Astrocyte (in vitro differentiated cells and primary cell): Measurements from ENCODE around the gene LIN28B. TPM values are rescaled to one million over a fixed set of nuclear protein-coding genes. Genes with fewer than 3 reads are reported as not detected.

ENCODE experiments used
- DNase-seq: peaks from one replicate; pipeline ENCODE4 v3.0.0-alpha.2; 2010; ENCODE audit warnings: low read depth
- FAIRE-seq: peaks from 2 replicates; lab custom pipeline; 2011; peaks lifted over from hg19 to GRCh38; lab: Jason Lieb, UNC
- H2AFZ ChIP-seq: 2 replicates; pipeline ENCODE4 v1.6.0; 2012; ENCODE audit warnings: low read depth, low read length, inconsistent platforms
- H3K27ac ChIP-seq: 2 replicates; pipeline ENCODE4 v1.5.1; 2011; ENCODE audit warnings: low read depth, low read length, inconsistent platforms
- H3K27me3 ChIP-seq: 2 replicates; pipeline ENCODE4 v1.6.0; 2011; ENCODE audit warnings: low read length, inconsistent platforms; ENCODE audit not compliant: insufficient read depth
- H3K36me3 ChIP-seq: 2 replicates; pipeline ENCODE4 v1.5.1; 2011; ENCODE audit warnings: low read length, inconsistent platforms; ENCODE audit not compliant: insufficient read depth
- H3K4me1 ChIP-seq: 2 replicates; pipeline ENCODE4 v1.5.1; 2011; ENCODE audit warnings: low read length, inconsistent platforms; ENCODE audit not compliant: insufficient read depth
- H3K4me2 ChIP-seq: 2 replicates; pipeline ENCODE4 v1.6.0; 2012; ENCODE audit warnings: low read length, inconsistent platforms
- H3K4me3 ChIP-seq: 2 replicates; pipeline ENCODE4 v1.5.1; 2011; ENCODE audit warnings: low read depth, mild to moderate bottlenecking, low read length, inconsistent platforms; ENCODE audit not compliant: insufficient read depth
- H3K79me2 ChIP-seq: 2 replicates; pipeline ENCODE4 v1.6.0; 2012; ENCODE audit warnings: mild to moderate bottlenecking, low read length, inconsistent platforms; ENCODE audit not compliant: insufficient read depth
- H3K9ac ChIP-seq: 2 replicates; pipeline ENCODE4 v1.6.0; 2012; ENCODE audit warnings: mild to moderate bottlenecking, low read length, inconsistent platforms
- H3K9me3 ChIP-seq: 2 replicates; pipeline ENCODE4 v1.5.1; 2012; ENCODE audit warnings: low read depth, mild to moderate bottlenecking, low read length, inconsistent platforms; ENCODE audit not compliant: insufficient read depth
- H4K20me1 ChIP-seq: 2 replicates; pipeline ENCODE4 v1.6.0; 2012; ENCODE audit warnings: low read length, inconsistent platforms; ENCODE audit not compliant: insufficient read depth
- H3K27ac Mint-ChIP-seq: one replicate; pipeline ENCODE4 v1.8.0; 2021; ENCODE audit warnings: mild to moderate bottlenecking, mixed read lengths; ENCODE audit not compliant: unreplicated experiment
- H3K27me3 Mint-ChIP-seq: one replicate; pipeline ENCODE4 v1.8.0; 2021; ENCODE audit warnings: low read depth, mixed read lengths; ENCODE audit not compliant: unreplicated experiment
- H3K36me3 Mint-ChIP-seq: one replicate; pipeline ENCODE4 v1.8.0; 2021; ENCODE audit warnings: low read depth, mixed read lengths; ENCODE audit not compliant: unreplicated experiment
- H3K4me1 Mint-ChIP-seq: one replicate; pipeline ENCODE4 v1.8.0; 2021; ENCODE audit warnings: low read depth, mixed read lengths; ENCODE audit not compliant: unreplicated experiment
- H3K4me3 Mint-ChIP-seq: one replicate; pipeline ENCODE4 v1.8.0; 2021; ENCODE audit warnings: mild to moderate bottlenecking, moderate library complexity, mixed read lengths; ENCODE audit not compliant: unreplicated experiment
- H3K9me3 Mint-ChIP-seq: one replicate; pipeline ENCODE4 v1.8.0; 2021; ENCODE audit warnings: mild to moderate bottlenecking, mixed read lengths; ENCODE audit not compliant: unreplicated experiment
- CTCF ChIP-seq: IDR thresholded peaks from 2 replicates; pipeline ENCODE4 v1.5.1; 2011; ENCODE audit warnings: low read depth, mild to moderate bottlenecking, inconsistent platforms, low read length, moderate library complexity; ENCODE audit not compliant: insufficient read depth
- EZH2 ChIP-seq: IDR thresholded peaks from 2 replicates; pipeline ENCODE4 v1.6.1; 2012; ENCODE audit warnings: mild to moderate bottlenecking, low read length, inconsistent platforms; ENCODE audit not compliant: insufficient read depth
- total RNA-seq: library from RNA; stranded (reverse); gene quantifications from 2 replicates; pipeline ENCODE4 v1.2.1, GENCODE V29; 2021

The LIN28B gene
- total RNA-seq, 1 donor from 2014 or later, result 29.0 TPM

- Histone ChIP-seq H3K4me3 (no peak overlapping the region), H3K9me3 (no peaks in the 10 kb centered on the region), H3K9ac (no peak overlapping the region), H3K27ac (no peak overlapping the region), H3K36me3 (no peaks in the 10 kb centered on the region), H3K79me2 (no peaks in the 10 kb centered on the region), H3K4me1 (no peaks in the 10 kb centered on the region), H3K4me2 (no peak overlapping the region), H3K27me3 (no peaks in the 10 kb centered on the region), H4K20me1 (no peaks in the 10 kb centered on the region), H2AFZ (no peak overlapping the region)
- Mint-ChIP-seq H3K27ac (no peak overlapping the region), H3K9me3 (no peaks in the 10 kb centered on the region), H3K4me3 (no peak overlapping the region), H3K27me3 (no peaks in the 10 kb centered on the region), H3K36me3 (peaks cover under 1% of the 10 kb centered on the region), H3K4me1 (no peaks in the 10 kb centered on the region)
- no peak for TF ChIP-seq EZH2
- TF ChIP-seq CTCF, result no peak
- DNase-seq (no peak), FAIRE-seq (no peak)
These were observed 155.7 kb downstream of the LIN28B start for GRCh38 chr6:105112577-105112976.

- FAIRE-seq (no peak), DNase-seq (no peak)
- Histone ChIP-seq H3K79me2 (no peaks in the 10 kb centered on the region), H3K4me2 (no peak overlapping the region), H3K27me3 (no peaks in the 10 kb centered on the region), H3K36me3 (no peaks in the 10 kb centered on the region), H3K27ac (no peak overlapping the region), H2AFZ (no peak overlapping the region), H3K4me1 (no peaks in the 10 kb centered on the region), H4K20me1 (no peaks in the 10 kb centered on the region), H3K9ac (no peak overlapping the region), H3K9me3 (no peaks in the 10 kb centered on the region), H3K4me3 (no peak overlapping the region)
- TF ChIP-seq EZH2 (no peak), CTCF (no peak)
- Mint-ChIP-seq H3K4me3 (no peak overlapping the region), H3K27ac (no peak overlapping the region), H3K27me3 (no peaks in the 10 kb centered on the region), H3K9me3 (no peaks in the 10 kb centered on the region), H3K4me1 (no peaks in the 10 kb centered on the region), H3K36me3 (peaks cover 5% of the 10 kb centered on the region)
These were observed 156.5 kb downstream of the LIN28B start for GRCh38 chr6:105113422-105113821.

- TF ChIP-seq CTCF (no peak), EZH2 (no peak)
- no peaks in the 10 kb centered on the region for H3K9me3 ChIP-seq
- Mint-ChIP-seq H3K9me3 (no peaks in the 10 kb centered on the region), H3K27ac (no peak overlapping the region), H3K36me3 (peaks cover 5% of the 10 kb centered on the region), H3K4me3 (no peak overlapping the region), H3K27me3 (no peaks in the 10 kb centered on the region), H3K4me1 (no peaks in the 10 kb centered on the region)
- H3K4me1 ChIP-seq, result no peaks in the 10 kb centered on the region
- H3K27ac ChIP-seq, result no peak overlapping the region
- H2AFZ ChIP-seq, result no peak overlapping the region
- H3K27me3 ChIP-seq, result no peaks in the 10 kb centered on the region
- no peaks in the 10 kb centered on the region for H4K20me1 ChIP-seq
- H3K4me3 ChIP-seq, result no peak overlapping the region
- no peak overlapping the region for H3K4me2 ChIP-seq
- DNase-seq (no peak), FAIRE-seq (no peak)
- H3K9ac ChIP-seq, result no peak overlapping the region
- H3K79me2 ChIP-seq, result no peaks in the 10 kb centered on the region
- H3K36me3 ChIP-seq, result no peaks in the 10 kb centered on the region
These were observed 159.2 kb downstream of the LIN28B start for GRCh38 chr6:105116150-105116549.
